AML-193 (cell line): ENCODE data around the gene SNRPA.

ENCODE experiments used
- DNase-seq, 2 experiments: peaks; one replicate each; lab custom pipeline; 2025; lab: John Stamatoyannopoulos, UW

Gene SNRPA

DNA sequence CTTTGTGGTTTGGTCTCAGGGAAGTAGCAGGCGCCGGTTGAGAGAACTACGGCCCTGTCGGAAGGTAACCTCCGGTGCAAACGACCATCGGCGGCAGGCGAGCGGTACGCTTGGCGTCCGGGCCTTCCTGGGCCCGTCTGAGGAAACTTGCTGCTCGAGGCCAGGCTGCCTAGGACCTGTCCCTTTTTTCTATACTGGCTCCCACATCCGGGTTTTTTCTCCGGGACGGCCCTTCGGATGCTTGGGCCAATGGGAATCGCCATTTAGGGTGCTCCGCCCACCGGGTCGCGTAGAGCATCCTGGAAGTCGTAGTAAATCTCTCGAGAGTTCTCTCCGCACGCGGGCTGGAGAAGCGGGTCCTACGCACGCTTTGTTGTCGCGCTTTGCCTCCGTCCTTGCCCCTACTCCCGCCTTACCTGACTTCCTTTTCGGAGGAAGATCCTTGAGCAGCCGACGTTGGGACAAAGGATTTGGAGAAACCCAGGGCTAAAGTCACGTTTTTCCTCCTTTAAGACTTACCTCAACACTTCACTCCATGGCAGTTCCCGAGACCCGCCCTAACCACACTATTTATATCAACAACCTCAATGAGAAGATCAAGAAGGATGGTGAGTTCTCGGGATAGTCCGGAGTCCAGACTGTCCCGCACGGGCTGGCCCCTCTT is at the start of gene SNRPA:
Gene SNRPA (plus strand): TSS at position 330 of the 664 bp plus-strand sequence. CDS start 206 bp downstream, at position 536.
- peak; percentile 90 to 95 for DNase-seq

GRCh38 chr19:40701758-40702157 is 49.2 kb upstream of the SNRPA start:
- DNase-seq, result no peak

DNA sequence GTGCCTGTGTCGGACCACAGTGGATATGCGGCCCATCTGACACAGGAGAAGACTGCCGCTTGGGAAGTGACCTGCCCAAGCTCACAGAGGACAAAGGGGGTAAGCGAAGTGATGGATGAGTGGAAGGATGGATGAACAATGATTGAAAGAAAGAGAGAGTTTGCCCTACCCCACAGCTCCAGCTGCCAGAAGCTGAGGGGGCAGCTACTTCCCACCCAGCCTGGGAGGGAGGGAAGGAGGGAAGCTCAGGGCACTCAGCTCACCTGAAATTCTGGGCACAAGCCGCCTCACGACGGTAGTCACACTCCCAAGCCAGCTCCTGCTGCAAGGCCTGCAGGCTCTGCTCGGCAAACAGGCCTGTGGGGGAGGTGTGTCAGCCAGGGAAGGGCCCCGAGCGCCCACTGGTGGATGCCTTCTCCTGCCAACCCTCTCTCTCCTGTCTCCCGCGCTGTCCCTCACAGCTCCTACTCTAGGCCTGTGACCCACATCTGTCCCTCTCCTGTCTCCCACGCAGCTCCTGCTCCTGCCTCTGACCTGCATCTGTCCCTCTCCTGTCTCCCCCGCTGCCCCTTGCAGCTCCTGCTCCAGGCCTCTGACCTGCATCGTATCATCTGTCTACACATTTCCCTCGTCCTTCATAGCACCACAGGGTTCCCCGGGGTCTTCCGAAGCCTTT is 48.5 kb upstream of the SNRPA start:
- no peak for DNase-seq

- no peak for DNase-seq
Observed at GRCh38 chr19:40703029-40703755, 47.8 kb upstream of the SNRPA start.

DNA sequence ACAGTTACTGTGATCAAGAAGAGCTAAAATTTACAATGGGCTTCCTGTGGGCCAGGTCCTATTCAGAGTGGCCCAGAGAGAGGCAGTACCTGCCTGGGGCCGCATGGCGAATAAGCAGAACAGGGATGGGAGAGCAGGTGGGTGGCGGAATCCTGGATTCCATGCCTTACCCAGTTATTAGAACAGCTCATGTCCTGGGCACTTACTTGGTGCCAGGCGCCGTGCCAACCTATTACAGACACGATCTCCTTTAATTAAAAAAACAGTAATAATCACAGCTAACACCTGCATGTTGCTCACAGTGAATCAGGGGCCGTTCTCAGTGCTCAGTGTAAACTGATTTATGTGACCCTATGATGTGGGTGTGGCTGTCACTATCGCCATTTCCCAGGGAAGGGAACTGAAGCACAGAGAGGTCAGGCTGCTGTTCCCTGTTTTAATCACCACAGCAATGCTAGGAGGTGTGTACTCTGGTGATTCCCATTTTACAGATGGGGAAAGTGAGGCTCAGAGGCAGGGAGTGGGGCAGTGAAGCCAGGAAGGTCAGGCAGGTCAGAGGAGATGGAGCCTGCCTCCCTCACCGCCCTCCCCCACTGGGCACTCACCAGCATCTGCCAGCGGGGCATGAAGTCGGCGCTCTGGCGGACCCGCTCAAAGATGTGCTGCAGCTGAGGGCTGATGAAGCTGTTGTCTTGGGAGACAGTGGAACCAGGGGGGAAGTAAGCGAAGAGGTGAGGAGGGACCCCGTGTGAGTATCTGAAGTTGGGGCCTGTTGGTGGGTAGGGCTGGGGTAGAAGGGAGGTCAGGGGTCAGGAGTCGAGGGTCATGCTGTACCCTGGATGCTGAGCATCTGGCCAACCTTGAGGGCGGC is 46.3 kb upstream of the SNRPA start:
- DNase-seq, result no peak

GRCh38 chr19:40705362-40705651 is 45.7 kb upstream of the SNRPA start:
- no peak for DNase-seq

- no peak for DNase-seq
Observed at GRCh38 chr19:40705950-40706619, 44.9 kb upstream of the SNRPA start.

DNA sequence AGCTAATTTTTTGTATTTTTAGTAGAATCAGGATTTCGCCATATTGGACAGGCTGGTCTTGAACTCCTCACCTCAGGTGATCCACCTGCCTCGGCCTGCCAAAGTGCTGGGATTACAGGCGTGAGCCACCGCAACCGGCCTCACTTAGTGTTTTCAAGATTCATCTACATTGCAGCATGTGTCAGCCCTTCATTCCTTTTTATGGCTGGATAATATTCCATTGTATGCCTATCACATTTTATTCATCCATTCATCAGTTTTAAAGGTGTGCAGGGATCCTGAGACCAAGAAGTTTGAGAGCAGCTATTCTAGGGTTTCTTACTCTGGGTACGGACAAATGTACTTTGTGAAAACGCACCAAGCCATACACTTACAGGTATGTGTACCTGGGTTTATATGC is 43.4 kb upstream of the SNRPA start:
- DNase-seq, result no peak

GRCh38 chr19:40709817-40710216 is 41.2 kb upstream of the SNRPA start:
- no peak for DNase-seq

- DNase-seq, result no peak
Observed at GRCh38 chr19:40713939-40714338, 37.1 kb upstream of the SNRPA start.

GRCh38 chr19:40714441-40715299 is 36.3 kb upstream of the SNRPA start:
- peak; percentile 66 to 77 for DNase-seq

GRCh38 chr19:40716031-40716481 is 34.9 kb upstream of the SNRPA start:
- no peak for DNase-seq

DNA sequence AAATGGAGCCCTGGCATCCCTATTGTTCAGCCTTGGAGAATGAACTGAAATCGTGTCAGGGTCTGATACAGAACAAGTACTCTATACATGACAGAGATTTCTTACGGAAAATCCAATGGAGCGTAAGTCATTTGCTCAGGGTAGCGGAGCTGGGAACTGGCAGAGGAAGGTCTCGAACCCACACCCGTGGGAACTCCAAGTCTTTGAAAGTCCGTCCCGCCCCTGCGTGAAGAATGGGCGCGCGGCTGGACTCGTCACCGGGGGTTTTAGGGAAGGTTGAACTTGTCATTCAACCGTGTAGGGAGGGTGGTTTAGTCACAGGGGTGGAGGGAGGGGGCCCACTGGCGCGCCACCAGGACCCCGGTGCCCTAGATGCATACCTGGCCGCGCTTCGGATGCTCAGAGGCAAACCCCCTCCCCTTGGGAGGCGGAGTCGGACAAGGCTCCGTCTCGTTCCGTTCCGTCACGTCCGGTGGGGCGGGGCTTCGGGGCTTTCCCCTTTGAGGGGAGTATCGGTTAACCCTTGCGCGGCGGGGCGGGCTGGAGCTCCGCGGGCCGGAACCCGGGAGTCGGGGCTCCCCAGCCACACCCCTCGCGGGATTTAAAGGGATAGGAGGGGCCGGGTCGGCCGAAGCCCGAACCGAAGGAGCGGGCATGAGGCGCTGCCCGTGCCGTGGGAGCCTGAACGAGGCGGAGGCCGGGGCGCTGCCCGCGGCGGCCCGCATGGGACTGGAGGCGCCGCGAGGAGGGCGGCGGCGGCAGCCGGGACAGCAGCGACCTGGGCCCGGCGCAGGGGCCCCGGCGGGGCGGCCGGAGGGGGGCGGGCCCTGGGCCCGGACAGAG is 34.3 kb upstream of the SNRPA start, which contains the start of the genes COQ8B and ITPKC:
Gene COQ8B (minus strand): TSS at position 405 of the 843 bp plus-strand sequence. CDS start 2,254 bp downstream, outside the sequence.
Gene ITPKC (plus strand): TSS at position 631 of the 843 bp plus-strand sequence. CDS start 24 bp downstream, at position 655.
- peak; percentile 79 to 81 for DNase-seq

- no peak for DNase-seq
Observed at GRCh38 chr19:40717325-40717879, 33.6 kb upstream of the SNRPA start.

- DNase-seq, result no peak
Observed at GRCh38 chr19:40717880-40718773, 32.9 kb upstream of the SNRPA start.

- DNase-seq, result no peak
Observed at GRCh38 chr19:40718774-40719391, 32.1 kb upstream of the SNRPA start.

GRCh38 chr19:40719414-40719894 is 31.5 kb upstream of the SNRPA start:
- no peak for DNase-seq

- no peak for DNase-seq
Observed at GRCh38 chr19:40721140-40721486, 29.9 kb upstream of the SNRPA start.
